Keratinocyte (primary cell): ENCODE measurements around the gene DMRTB1. TPM values are rescaled to one million over a fixed set of nuclear protein-coding genes. Genes with fewer than 3 reads are reported as not detected.

Experiments used
- DNase-seq: peaks from one replicate; pipeline ENCODE4 v3.0.0-alpha.2; 2011; ENCODE audit warnings: low read depth, missing footprints, low spot score
- FAIRE-seq: peaks from 2 replicates; lab custom pipeline; 2011; peaks lifted over from hg19 to GRCh38; lab: Jason Lieb, UNC
- H2AFZ ChIP-seq: 2 replicates; pipeline ENCODE4 v1.6.0; 2012; ENCODE audit warnings: low read length, control low read depth, inconsistent platforms; ENCODE audit not compliant: control insufficient read depth
- H3K27ac ChIP-seq: 2 replicates; pipeline ENCODE4 v1.5.1; 2011; ENCODE audit warnings: low read length; ENCODE audit not compliant: control insufficient read depth, insufficient read depth
- H3K27me3 ChIP-seq: 3 replicates; pipeline ENCODE4 v1.6.0; 2011; ENCODE audit warnings: low read length; ENCODE audit not compliant: control insufficient read depth, insufficient read depth; ENCODE audit errors: extremely low read depth
- H3K36me3 ChIP-seq, 2 experiments: 2 replicates in 1 of 2; 3 replicates in 1 of 2; pipeline ENCODE4 v1.5.1; 2011; ENCODE audit warnings: low read length in 2 of 2, mild to moderate bottlenecking in 1 of 2; ENCODE audit not compliant: control insufficient read depth in 2 of 2, insufficient read depth in 2 of 2; ENCODE audit errors: extremely low read depth in 1 of 2
- H3K4me1 ChIP-seq: 3 replicates; pipeline ENCODE4 v1.5.1; 2011; ENCODE audit warnings: low read length; ENCODE audit not compliant: control insufficient read depth, insufficient read depth; ENCODE audit errors: extremely low read depth
- H3K4me2 ChIP-seq: 3 replicates; pipeline ENCODE4 v1.6.0; 2011; ENCODE audit warnings: low read depth, low read length; ENCODE audit not compliant: control insufficient read depth, insufficient read depth; ENCODE audit errors: extremely low read depth
- H3K4me3 ChIP-seq, 3 experiments: fragments of 200-600 bp in 1 of 3; sonication (generic) in 1 of 3; 2 replicates in 2 of 3; 3 replicates in 1 of 3; pipeline ENCODE4 v1.5.1; 2011 to 2016; ENCODE audit warnings: low read length in 3 of 3, mild to moderate bottlenecking in 3 of 3, control low read depth in 2 of 3, inconsistent platforms in 1 of 3, low read depth in 1 of 3, mixed read lengths in 1 of 3, mixed run types in 1 of 3, moderate library complexity in 1 of 3; ENCODE audit not compliant: control insufficient read depth in 2 of 3, insufficient read depth in 2 of 3; ENCODE audit errors: extremely low read depth in 1 of 3
- H3K79me2 ChIP-seq: 2 replicates; pipeline ENCODE4 v1.6.0; 2012; ENCODE audit warnings: low read length; ENCODE audit not compliant: control insufficient read depth, insufficient read depth
- H3K9ac ChIP-seq: 3 replicates; pipeline ENCODE4 v1.6.0; 2011; ENCODE audit warnings: low read length; ENCODE audit not compliant: control insufficient read depth, insufficient read depth; ENCODE audit errors: extremely low read depth
- H3K9me1 ChIP-seq: 3 replicates; pipeline ENCODE4 v1.6.0; 2011; ENCODE audit warnings: low read length; ENCODE audit not compliant: control insufficient read depth, insufficient read depth; ENCODE audit errors: extremely low read depth
- H3K9me3 ChIP-seq: 2 replicates; pipeline ENCODE4 v1.5.1; 2012; ENCODE audit warnings: low read depth, low read length; ENCODE audit not compliant: control insufficient read depth
- H4K20me1 ChIP-seq: 3 replicates; pipeline ENCODE4 v1.6.0; 2011; ENCODE audit warnings: low read length; ENCODE audit not compliant: control insufficient read depth, insufficient read depth; ENCODE audit errors: extremely low read depth
- EZH2 ChIP-seq: IDR thresholded peaks from one replicate; pipeline ENCODE4 v1.6.1; 2012; ENCODE audit warnings: inconsistent platforms, mild to moderate bottlenecking, low read length, moderate library complexity
- dilution Hi-C: fragments of 300-500 bp; cut with MboI; formaldehyde crosslinking; loops from one replicate; pipeline ENCODE4 v1.7.0; 2020; ENCODE audit warnings: low sequenced_read_pairs; ENCODE audit not compliant: extremely low pct_ligation_motif_present
- polyA plus RNA-seq, 5 experiments: library from polyadenylated mRNA; depleted of rRNA in 3 of 5; stranded (reverse) in 3 of 5; stranded (forward) in 1 of 5; unstranded in 1 of 5; fragments of >200 nt; gene quantifications; 1 replicate in 1 of 5; 2 replicates in 3 of 5; 3 replicates in 1 of 5; pipeline versions ENCODE4 v1.2.1 to v1.2.3, GENCODE V29; 2011 to 2012; ENCODE audit warnings: missing spikeins in 2 of 5, low read depth in 1 of 5, low replicate concordance in 1 of 5
- TF ChIP-seq, protein P1 (sequence below), 3 experiments: IDR thresholded peaks in 1 of 3; conservative IDR thresholded peaks in 1 of 3; optimal IDR thresholded peaks in 1 of 3; 2 replicates in 2 of 3; 3 replicates in 1 of 3; pipeline versions ENCODE3 to v1.5.1; 2011; ENCODE audit warnings: low read length in 3 of 3, mild to moderate bottlenecking in 3 of 3, moderate library complexity in 2 of 3, control low read depth in 1 of 3, inconsistent platforms in 1 of 3; ENCODE audit not compliant: insufficient read depth in 2 of 3; ENCODE audit errors: extremely low read depth in 1 of 3

The DMRTB1 gene
- polyA plus RNA-seq, 1 donor (not counting 4 experiments of a cell fraction or from before 2014, with no cell fraction given) = not detected

DNA sequence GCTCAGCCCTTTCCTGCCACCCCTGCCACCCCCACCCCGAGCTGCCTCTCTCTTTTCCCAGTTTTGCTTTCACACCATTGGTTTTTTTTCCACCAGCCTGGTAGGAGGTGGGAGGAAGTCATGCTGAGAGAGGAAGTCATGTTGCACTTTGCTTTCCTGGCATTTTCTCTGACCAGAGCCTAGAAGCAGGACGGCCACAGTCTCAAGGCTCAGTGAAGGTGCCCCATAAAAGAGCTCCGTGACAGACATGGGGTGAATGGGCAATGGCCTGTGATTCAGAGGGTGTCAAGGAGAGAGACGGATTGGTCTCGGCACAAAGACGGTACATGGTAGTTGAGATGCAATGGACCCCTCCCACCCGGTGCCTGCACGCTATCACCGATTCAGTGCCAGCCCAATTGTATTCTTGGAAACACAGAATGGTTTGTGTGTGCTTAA is 42.1 kb upstream of the DMRTB1 start:
- H3K9me1 ChIP-seq = no peaks in the 10 kb centered on the region
- no peak overlapping the region for H2AFZ ChIP-seq
- FAIRE-seq (no peak), DNase-seq (no peak)
- dilution Hi-C loops = no loop called here
- H3K27ac ChIP-seq = no peak overlapping the region
- no peak overlapping the region for H3K4me2 ChIP-seq
- H3K27me3 ChIP-seq = peaks cover 25% of the 10 kb centered on the region
- no peaks in the 10 kb centered on the region for H3K79me2 ChIP-seq
- H3K36me3 ChIP-seq = no peaks in the 10 kb centered on the region
- peaks cover 9% of the 10 kb centered on the region for H3K4me1 ChIP-seq
- no peaks in the 10 kb centered on the region for H3K9me3 ChIP-seq
- no peaks in the 10 kb centered on the region for H4K20me1 ChIP-seq
- no peak overlapping the region for H3K9ac ChIP-seq
- no peak overlapping the region for H3K4me3 ChIP-seq
- TF ChIP-seq EZH2 = no peak
- TF ChIP-seq, protein P1, sequence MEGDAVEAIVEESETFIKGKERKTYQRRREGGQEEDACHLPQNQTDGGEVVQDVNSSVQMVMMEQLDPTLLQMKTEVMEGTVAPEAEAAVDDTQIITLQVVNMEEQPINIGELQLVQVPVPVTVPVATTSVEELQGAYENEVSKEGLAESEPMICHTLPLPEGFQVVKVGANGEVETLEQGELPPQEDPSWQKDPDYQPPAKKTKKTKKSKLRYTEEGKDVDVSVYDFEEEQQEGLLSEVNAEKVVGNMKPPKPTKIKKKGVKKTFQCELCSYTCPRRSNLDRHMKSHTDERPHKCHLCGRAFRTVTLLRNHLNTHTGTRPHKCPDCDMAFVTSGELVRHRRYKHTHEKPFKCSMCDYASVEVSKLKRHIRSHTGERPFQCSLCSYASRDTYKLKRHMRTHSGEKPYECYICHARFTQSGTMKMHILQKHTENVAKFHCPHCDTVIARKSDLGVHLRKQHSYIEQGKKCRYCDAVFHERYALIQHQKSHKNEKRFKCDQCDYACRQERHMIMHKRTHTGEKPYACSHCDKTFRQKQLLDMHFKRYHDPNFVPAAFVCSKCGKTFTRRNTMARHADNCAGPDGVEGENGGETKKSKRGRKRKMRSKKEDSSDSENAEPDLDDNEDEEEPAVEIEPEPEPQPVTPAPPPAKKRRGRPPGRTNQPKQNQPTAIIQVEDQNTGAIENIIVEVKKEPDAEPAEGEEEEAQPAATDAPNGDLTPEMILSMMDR (optimal IDR thresholded peaks at IDR 0.05 in 1 of 3, IDR thresholded peaks at IDR 0.05 in 1 of 3, conservative IDR thresholded peaks at IDR 0.05 in 1 of 3; ENCODE audit: extremely low read depth in 1 of 3, insufficient read depth in 2 of 3, low read length in 3 of 3) = no peak

DNA sequence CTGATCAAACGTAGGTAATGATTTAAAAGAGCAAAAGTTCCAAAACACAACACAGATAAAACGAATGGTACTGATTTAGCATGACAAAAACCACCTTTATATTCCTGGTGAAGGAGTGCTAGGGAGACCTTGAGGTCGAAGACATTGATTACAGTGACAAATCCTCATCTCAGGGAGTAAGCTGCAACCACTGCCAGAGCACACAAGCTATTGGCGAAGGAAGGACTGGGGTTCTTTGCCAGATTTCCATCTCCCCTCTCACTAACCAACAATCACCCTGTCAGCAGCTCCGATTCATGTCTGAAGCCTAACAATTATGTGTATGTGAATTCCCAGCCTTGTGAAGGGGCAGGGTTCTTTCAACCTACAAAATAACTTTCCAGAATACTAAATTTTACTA is 40.2 kb upstream of the DMRTB1 start:
- Histone ChIP-seq H4K20me1 (no peaks in the 10 kb centered on the region), H3K27me3 (peaks cover 25% of the 10 kb centered on the region), H3K9me3 (no peaks in the 10 kb centered on the region), H3K27ac (no peak overlapping the region), H3K4me1 (no peaks in the 10 kb centered on the region), H3K4me3 (no peak overlapping the region), H3K4me2 (no peak overlapping the region), H3K9me1 (no peaks in the 10 kb centered on the region), H2AFZ (no peak overlapping the region), H3K79me2 (no peaks in the 10 kb centered on the region), H3K9ac (no peak overlapping the region), H3K36me3 (no peaks in the 10 kb centered on the region)
- DNase-seq (no peak), FAIRE-seq (no peak)
- dilution Hi-C loops = no loop called here
- TF ChIP-seq EZH2 = no peak
- TF ChIP-seq, protein P1 (optimal IDR thresholded peaks at IDR 0.05 in 1 of 3, IDR thresholded peaks at IDR 0.05 in 1 of 3, conservative IDR thresholded peaks at IDR 0.05 in 1 of 3; ENCODE audit: extremely low read depth in 1 of 3, insufficient read depth in 2 of 3, low read length in 3 of 3) = no peak
